GM03348 (cell line): ENCODE measurements around the gene HCST.
"Not testable (repeated sequence)": the region's sequence is repeated elsewhere in the genome, so short reads cannot be mapped to it uniquely, and the experiment has no call there.

Experiments used
- DNase-seq: peaks from one replicate; pipeline ENCODE4 v3.0.0; 2012; ENCODE audit warnings: low spot score

HCST gene

DNA sequence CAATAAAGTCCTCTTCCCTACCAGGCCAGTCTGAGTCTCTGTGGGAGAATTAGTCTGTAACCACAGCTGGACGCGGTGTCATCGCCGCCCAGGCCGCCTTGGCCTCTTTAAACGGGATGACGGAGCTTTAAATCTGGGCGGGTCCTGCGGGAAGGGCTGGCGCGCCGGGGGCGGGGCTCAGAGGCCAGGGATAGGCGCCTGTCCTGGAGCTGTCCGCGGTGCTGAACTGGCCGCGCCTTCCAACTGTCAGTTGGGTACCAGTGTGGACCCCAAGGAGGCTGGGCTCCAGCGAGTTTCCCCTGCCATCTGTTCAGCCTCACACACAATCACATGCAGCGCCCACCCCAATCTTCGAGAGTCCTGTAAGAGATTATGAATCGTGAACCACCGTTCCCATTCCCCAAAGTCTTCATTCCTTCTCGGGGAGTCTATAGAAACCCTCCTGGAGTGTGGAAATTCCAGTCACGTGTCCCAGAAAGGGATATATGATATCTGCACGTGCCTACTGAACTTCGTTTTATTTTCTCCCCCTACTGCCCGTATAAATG lies 22.5 kb upstream of the HCST start:
- peak; percentile 97 for DNase-seq

GRCh38 chr19:35882114-35882832 lies 20.1 kb upstream of the HCST start:
- DNase-seq = peak; percentile 82

- no peak for DNase-seq
Measured at GRCh38 chr19:35883882-35884281, 18.4 kb upstream of the HCST start.

DNA sequence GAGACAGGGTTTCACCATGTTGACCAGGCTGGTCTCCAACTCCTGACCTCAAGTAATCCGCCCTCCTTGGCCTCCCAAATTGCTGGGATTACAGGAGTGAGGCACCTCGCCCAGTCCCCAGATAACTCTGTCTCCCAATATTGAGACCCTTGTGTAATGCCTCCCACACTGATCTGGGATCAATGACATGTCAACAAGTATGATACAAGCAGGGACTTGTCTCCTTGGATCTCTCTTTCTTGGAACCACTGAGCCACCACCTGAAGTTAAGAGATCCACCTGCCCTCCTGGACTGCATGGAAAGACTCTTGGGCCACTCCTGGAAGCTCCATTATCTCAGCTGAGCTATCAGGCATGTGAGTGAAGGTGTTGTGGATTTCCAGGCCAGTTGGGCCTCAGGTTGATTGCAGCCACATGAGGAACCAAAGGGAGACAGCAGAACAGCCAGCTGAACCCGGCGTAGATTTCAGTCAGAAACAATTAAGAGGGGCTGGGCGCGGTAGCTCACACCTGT lies 17.0 kb upstream of the HCST start:
- DNase-seq = no peak

DNA sequence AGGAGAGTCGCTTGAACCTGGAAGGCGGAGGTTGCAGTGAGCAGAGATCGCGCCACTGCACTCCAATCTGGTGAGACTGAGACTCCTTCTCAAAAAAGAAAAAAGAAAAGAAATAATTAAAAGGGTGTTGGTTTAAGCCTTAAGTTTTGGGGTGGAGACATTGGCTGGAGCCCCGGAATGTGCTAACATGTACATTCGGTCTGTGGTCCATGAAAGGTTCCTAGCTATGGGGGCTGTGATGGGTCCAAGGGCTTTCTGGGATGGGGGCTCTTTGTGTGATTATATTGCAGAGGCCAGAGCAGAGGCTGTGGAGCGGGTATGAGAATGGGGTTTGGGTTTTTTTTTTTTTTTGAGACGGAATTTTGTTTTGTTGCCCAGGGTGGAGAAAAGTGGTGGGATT lies 16.4 kb upstream of the HCST start:
- no peak for DNase-seq

GRCh38 chr19:35887197-35887596 lies 15.1 kb upstream of the HCST start:
- no peak for DNase-seq

- DNase-seq = no peak
Measured at GRCh38 chr19:35888398-35888797, 13.9 kb upstream of the HCST start.

- no peak for DNase-seq
Measured at GRCh38 chr19:35889370-35890112, 12.8 kb upstream of the HCST start.

GRCh38 chr19:35890113-35890650 lies 12.1 kb upstream of the HCST start:
- no peak for DNase-seq

GRCh38 chr19:35891819-35892218 lies 10.5 kb upstream of the HCST start:
- DNase-seq = not testable (repeated sequence)

DNA sequence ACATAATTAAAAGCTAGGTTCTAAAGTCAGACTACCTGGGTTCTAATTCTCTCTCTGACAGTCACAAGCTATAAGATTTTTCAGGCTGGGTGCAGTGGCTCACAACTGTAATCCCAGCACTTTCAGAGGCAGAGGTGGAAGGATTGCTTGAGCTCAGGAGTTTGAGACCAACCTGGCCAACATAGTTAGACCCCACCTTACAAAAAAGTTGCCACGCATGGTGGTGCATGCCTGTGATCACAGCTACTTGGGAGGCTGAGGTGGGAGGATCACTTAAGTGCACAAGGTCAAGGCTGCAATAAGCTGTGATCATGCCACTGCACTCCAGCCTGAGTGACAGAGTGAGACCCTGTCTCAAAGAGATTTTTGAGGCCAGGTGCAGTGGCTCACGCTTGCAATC lies 8.0 kb upstream of the HCST start:
- no peak for DNase-seq

DNA sequence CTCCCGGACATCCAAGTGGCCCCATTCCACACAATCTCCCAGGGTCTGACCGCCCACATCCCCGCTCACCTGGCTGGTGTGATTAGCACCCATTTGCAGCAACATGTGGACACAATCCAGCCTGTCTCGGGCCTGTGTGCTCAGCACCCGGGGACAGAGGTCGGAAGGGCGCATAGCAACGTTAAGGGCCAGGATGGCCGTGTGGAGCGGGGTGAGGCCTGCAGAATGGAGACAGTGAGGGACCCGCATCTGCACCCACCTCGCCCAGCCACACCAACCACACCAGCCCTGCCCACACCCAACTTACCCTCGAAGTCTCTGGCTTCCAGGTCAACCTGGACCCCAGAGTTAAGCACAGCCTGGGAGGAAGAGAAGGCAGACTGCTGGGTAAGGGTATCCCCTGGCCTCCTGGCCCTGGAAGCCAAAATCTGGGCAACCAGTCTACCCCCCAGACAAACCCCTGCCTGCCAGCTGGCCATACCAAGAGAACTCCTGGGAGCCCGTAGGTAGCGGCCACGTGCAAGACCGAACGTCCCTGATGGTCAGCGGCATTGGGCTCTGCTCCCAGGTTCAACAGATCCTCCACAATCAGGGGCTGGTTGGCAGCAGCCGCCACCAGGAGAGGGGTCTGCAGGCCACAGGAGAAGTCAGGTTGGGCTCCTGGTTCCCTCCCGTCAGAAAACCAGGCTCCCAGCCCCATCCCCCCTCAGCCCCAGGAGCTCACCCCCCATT lies 6.3 kb upstream of the HCST start:
- DNase-seq = no peak

DNA sequence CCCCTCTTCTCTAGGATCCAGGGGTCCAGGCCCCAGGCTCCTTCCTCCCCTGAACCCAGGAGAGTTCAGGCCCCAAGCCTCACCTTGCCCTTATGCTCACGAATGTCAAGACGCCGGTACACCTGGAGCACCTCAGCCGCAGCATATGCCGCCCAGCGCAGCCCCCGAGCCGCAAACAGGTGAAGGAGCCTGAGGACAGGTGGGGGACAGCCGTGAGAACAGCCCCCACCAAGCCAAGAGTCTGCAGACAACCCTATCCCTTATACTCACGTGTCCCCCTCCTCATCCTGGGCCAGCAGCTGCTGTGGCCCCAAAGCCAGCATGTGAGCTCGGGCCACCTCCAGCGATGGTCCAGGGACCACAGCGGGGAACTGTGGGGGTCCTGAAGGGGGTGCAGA lies 5.7 kb upstream of the HCST start:
- no peak for DNase-seq

GRCh38 chr19:35897706-35898451 lies 4.5 kb upstream of the HCST start:
- no peak for DNase-seq

GRCh38 chr19:35898499-35898809 lies 3.9 kb upstream of the HCST start:
- DNase-seq = peak; percentile 36

DNA sequence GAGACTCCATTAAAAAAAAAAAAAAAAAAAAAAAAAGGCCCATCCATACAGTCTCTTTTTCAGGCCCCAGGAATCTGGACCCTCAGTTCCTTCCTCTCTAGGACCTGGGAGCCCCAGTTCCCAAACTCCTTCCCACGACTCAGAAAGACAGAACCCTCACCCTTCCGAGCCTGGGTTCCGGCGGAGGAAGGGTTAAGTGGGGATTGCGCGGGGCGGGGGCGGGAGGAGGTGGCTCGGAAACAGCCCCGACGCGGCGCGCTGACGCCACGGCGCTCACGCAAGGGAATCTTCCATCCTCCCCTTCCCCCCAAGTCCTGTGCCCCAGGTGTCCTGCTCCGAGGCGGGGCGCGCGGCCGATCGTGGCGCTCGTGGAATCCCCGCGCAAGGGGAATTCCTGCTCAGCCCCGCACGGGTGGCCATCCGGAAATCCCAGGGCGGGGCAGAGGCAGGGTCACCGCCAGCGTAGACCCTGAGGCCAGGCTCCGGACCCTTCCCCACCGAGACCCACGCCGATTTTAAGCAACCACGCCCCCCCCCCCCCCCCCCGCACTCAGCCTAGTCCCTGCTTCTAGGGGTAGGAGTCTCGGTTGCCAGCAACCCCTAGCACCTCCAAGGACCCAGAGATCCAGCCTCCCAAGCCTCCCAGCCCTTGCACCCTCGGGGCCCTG lies 2.6 kb upstream of the HCST start:
- peak; percentile 95 for DNase-seq

- DNase-seq = peak; percentile 80
Measured at GRCh38 chr19:35901055-35901644, 1.2 kb upstream of the HCST start.

- no peak for DNase-seq
Measured at GRCh38 chr19:35902870-35903475, 644 bp downstream of the HCST start.

DNA sequence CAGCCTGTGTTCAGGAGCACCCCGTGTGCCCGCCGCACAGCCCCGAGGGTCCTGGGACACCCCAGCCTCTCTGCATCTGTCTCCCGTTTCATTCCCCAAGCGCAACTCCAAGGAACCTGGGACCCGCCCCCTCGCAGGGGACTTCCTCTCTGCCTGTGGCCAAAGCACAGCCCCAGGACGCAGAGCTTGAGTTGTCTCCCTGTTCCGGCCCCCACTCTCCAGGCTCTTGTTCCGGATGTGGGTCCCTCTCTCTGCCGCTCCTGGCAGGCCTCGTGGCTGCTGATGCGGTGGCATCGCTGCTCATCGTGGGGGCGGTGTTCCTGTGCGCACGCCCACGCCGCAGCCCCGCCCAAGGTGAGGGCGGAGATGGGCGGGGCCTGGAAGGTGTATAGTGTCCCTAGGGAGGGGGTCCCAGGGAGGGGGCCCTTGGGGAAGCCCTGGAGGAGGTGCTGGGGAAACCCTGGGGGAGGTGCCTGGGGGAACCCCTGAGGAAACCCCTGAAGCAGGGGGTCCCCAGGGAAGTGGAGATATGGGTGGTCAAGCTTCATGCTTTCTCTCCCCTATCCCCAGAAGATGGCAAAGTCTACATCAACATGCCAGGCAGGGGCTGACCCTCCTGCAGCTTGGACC lies 1.3 kb downstream of the HCST start:
- peak; percentile 70 for DNase-seq
